SK-N-SH (cell line): ENCODE results near the gene IFNA5. TPM values are rescaled to one million over a fixed set of nuclear protein-coding genes. Genes with fewer than 3 reads are reported as not detected.

Experiments
- CTCF ChIA-PET: fragments of 300-600, 350-600 bp; formaldehyde crosslinking; extraction: SDS; loops from one replicate; lab custom pipeline; 2021; lab: Yijun Ruan, JAX
- POLR2A ChIA-PET: fragments of 350-600 bp; sonication (Branson Sonifier 250); formaldehyde crosslinking; extraction: SDS; loops from one replicate; lab custom pipeline; 2020; ENCODE audit warnings: antibody characterized with exemption, inconsistent platforms; lab: Yijun Ruan, JAX
- DNase-seq: peaks from one replicate; pipeline ENCODE4 v3.0.0; 2012
- H2AFZ ChIP-seq: fragments of 200-600 bp; sonication (generic); 2 replicates; pipeline ENCODE4 v1.8.1; 2016; ENCODE audit warnings: antibody characterized with exemption, mild to moderate bottlenecking, low read depth
- H3F3A ChIP-seq: fragments of 200-600 bp; sonication (generic); replicated peaks from 2 replicates; pipeline ENCODE3; 2016; ENCODE audit warnings: antibody characterized with exemption, mild to moderate bottlenecking; ENCODE audit not compliant: insufficient read depth
- H3K27ac ChIP-seq, 2 experiments: fragments of 200-500 bp in 1 of 2; fragments of 200-600 bp in 1 of 2; sonication (Bioruptor generic) in 1 of 2; sonication (generic), shearing (Covaris generic) in 1 of 2; 2 replicates each; pipeline versions ENCODE4 v1.5.1 to v1.6.1; 2014 to 2016; ENCODE audit warnings: low read depth in 2 of 2, inconsistent platforms in 1 of 2, low read length in 1 of 2, mild to moderate bottlenecking in 1 of 2, mixed read lengths in 1 of 2
- H3K27me3 ChIP-seq: fragments of 200-600 bp; sonication (generic), shearing (Covaris generic); 2 replicates; pipeline ENCODE4 v1.6.1; 2016; ENCODE audit warnings: mixed run types; ENCODE audit not compliant: insufficient read depth
- H3K36me3 ChIP-seq, 2 experiments: fragments of 200-500 bp in 1 of 2; fragments of 200-600 bp in 1 of 2; sonication (Bioruptor generic) in 1 of 2; sonication (generic) in 1 of 2; replicated peaks in 1 of 2; 2 replicates each; pipeline versions ENCODE3 to v1.5.1; 2014 to 2016; ENCODE audit warnings: low read length in 1 of 2, mild to moderate bottlenecking in 1 of 2; ENCODE audit not compliant: insufficient read depth in 2 of 2, control insufficient read depth in 1 of 2
- H3K4me1 ChIP-seq, 2 experiments: fragments of 200-500 bp in 1 of 2; fragments of 200-600 bp in 1 of 2; sonication (Bioruptor generic) in 1 of 2; sonication (generic), shearing (Covaris generic) in 1 of 2; 2 replicates each; pipeline versions ENCODE4 v1.5.1 to v1.6.1; 2014 to 2016; ENCODE audit warnings: low read depth in 1 of 2, low read length in 1 of 2, mixed run types in 1 of 2; ENCODE audit not compliant: insufficient read depth in 2 of 2, control insufficient read depth in 1 of 2
- H3K4me2 ChIP-seq: fragments of 200-600 bp; sonication (generic), shearing (Covaris generic); 2 replicates; pipeline ENCODE4 v1.6.1; 2017; ENCODE audit warnings: mixed run types
- H3K4me3 ChIP-seq, 2 experiments: fragments of 200-500 bp in 1 of 2; fragments of 200-600 bp in 1 of 2; sonication (Bioruptor generic) in 1 of 2; sonication (generic), shearing (Covaris generic) in 1 of 2; 2 replicates each; pipeline versions ENCODE4 v1.5.1 to v1.8.1; 2014 to 2016; ENCODE audit warnings: low read depth in 2 of 2, inconsistent platforms in 1 of 2, low read length in 1 of 2, mild to moderate bottlenecking in 1 of 2, mixed read lengths in 1 of 2, moderate library complexity in 1 of 2
- H3K79me2 ChIP-seq: fragments of 200-600 bp; sonication (generic); 2 replicates; pipeline ENCODE4 v1.8.1; 2017; ENCODE audit warnings: mild to moderate bottlenecking; ENCODE audit not compliant: insufficient read depth
- H3K9ac ChIP-seq: fragments of 200-600 bp; sonication (generic); 2 replicates; pipeline ENCODE4 v1.6.1; 2017; ENCODE audit warnings: mixed run types
- H3K9me2 ChIP-seq: fragments of 200-600 bp; sonication (generic); 2 replicates; pipeline ENCODE4 v1.6.1; 2017; ENCODE audit warnings: mixed run types
- H3K9me3 ChIP-seq: fragments of 200-600 bp; sonication (generic); 2 replicates; pipeline ENCODE4 v1.6.1; 2017; ENCODE audit warnings: mixed run types, mild to moderate bottlenecking, moderate library complexity
- H4K20me1 ChIP-seq: fragments of 200-600 bp; sonication (generic); 2 replicates; pipeline ENCODE4 v1.6.1; 2017; ENCODE audit warnings: mild to moderate bottlenecking, mixed run types; ENCODE audit not compliant: insufficient read depth
- CTCF ChIP-seq: fragments of 200-600 bp; sonication (generic); IDR thresholded peaks from 2 replicates; pipeline ENCODE4 v1.6.1; 2017; ENCODE audit warnings: antibody characterized with exemption, mild to moderate bottlenecking, moderate library complexity
- ELF1 ChIP-seq: IDR thresholded peaks from 2 replicates; pipeline ENCODE4 v1.4.0; 2012
- EP300 ChIP-seq, 2 experiments: IDR thresholded peaks; 2 replicates each; pipeline versions ENCODE4 v1.4.0 to v1.6.1; 2012; ENCODE audit warnings: borderline replicate concordance in 1 of 2, low read depth in 1 of 2, low read length in 1 of 2
- FOSL2 ChIP-seq: IDR thresholded peaks from 2 replicates; pipeline ENCODE4 v1.4.0; 2012; ENCODE audit warnings: low read depth, mild to moderate bottlenecking, moderate library complexity, borderline replicate concordance
- FOXJ3 ChIP-seq: sonication (generic); formaldehyde crosslinking; IDR thresholded peaks from 2 replicates; pipeline ENCODE4 v1.5.1; 2020; ENCODE audit warnings: mild to moderate bottlenecking, missing genetic modification reagents
- FOXM1 ChIP-seq: IDR thresholded peaks from 2 replicates; pipeline ENCODE4 v1.4.0; 2012; ENCODE audit warnings: low read depth, mild to moderate bottlenecking
- GABPA ChIP-seq: IDR thresholded peaks from 2 replicates; pipeline ENCODE4 v1.4.0; 2012; ENCODE audit warnings: low read depth, mild to moderate bottlenecking
- IRF3 ChIP-seq: fragments of 150-350 bp; IDR thresholded peaks from 2 replicates; pipeline ENCODE4 v1.6.1; 2016; ENCODE audit warnings: mild to moderate bottlenecking, low read depth, low read length
- MEF2A ChIP-seq: IDR thresholded peaks from 2 replicates; pipeline ENCODE4 v1.4.0; 2012; ENCODE audit warnings: low read depth, borderline replicate concordance
- PBX3 ChIP-seq: IDR thresholded peaks from 2 replicates; pipeline ENCODE4; 2012
- POLR2AphosphoS5 ChIP-seq: IDR thresholded peaks from 2 replicates; pipeline ENCODE4 v1.6.1; 2012; ENCODE audit warnings: low read depth, low read length
- RCOR1 ChIP-seq: fragments of 150-350 bp; IDR thresholded peaks from 2 replicates; pipeline ENCODE4 v1.6.1; 2017; ENCODE audit warnings: antibody characterized with exemption, low read length
- REST ChIP-seq: IDR thresholded peaks from 2 replicates; pipeline ENCODE4 v1.6.1; 2012; ENCODE audit warnings: mild to moderate bottlenecking, low read depth, low read length, moderate library complexity
- RXRA ChIP-seq: IDR thresholded peaks from 2 replicates; pipeline ENCODE4 v1.4.0; 2012; ENCODE audit warnings: low read depth, mild to moderate bottlenecking, borderline replicate concordance
- SIN3A ChIP-seq: IDR thresholded peaks from 2 replicates; pipeline ENCODE4 v1.6.1; 2012; ENCODE audit warnings: low read depth, mild to moderate bottlenecking, low read length, moderate library complexity, borderline replicate concordance
- TAF1 ChIP-seq: IDR thresholded peaks from 2 replicates; pipeline ENCODE4 v1.6.1; 2012; ENCODE audit warnings: low read depth, mild to moderate bottlenecking, low read length, moderate library complexity, borderline replicate concordance
- TCF12 ChIP-seq: IDR thresholded peaks from 2 replicates; pipeline ENCODE4 v1.4.0; 2012
- YY1 ChIP-seq: IDR thresholded peaks from 2 replicates; pipeline ENCODE4 v1.4.0; 2012; ENCODE audit warnings: low read depth, mild to moderate bottlenecking
- ZBTB33 ChIP-seq: IDR thresholded peaks from 2 replicates; pipeline ENCODE4 v1.4.0; 2012; ENCODE audit warnings: low read depth, borderline replicate concordance
- WGBS: methylation state at CpG from one replicate; pipeline ENCODE4 v1.1.6; 2017; ENCODE audit warnings: low lambda C conversion rate; 5-methylcytosine and 5-hydroxymethylcytosine counted together
- polyA plus RNA-seq, 3 experiments: library from polyadenylated mRNA; depleted of rRNA; stranded (reverse); fragments of >200 nt; gene quantifications; 2 replicates each; pipeline ENCODE4 v1.2.3, GENCODE V29; 2012

Gene IFNA5
- polyA plus RNA-seq, 1 of the 3 experiments (the other 2 are of a cell fraction), result not detected

GRCh38 chr9:21286099-21286498, 19.0 kb downstream of the IFNA5 start:
- Histone ChIP-seq H3K9ac (no peak overlapping the region), H3K9me2 (no peaks in the 10 kb centered on the region), H3K79me2 (no peaks in the 10 kb centered on the region), H2AFZ (no peak overlapping the region), H3K27me3 (no peaks in the 10 kb centered on the region), H3K4me2 (no peak overlapping the region), H3F3A (no peaks in the 10 kb centered on the region), H3K27ac (no peak overlapping the region), H3K4me3 (no peak overlapping the region), H3K36me3 (no peaks in the 10 kb centered on the region), H4K20me1 (no peaks in the 10 kb centered on the region)
- POLR2A ChIA-PET, result no interaction called here
- DNase-seq, result no peak
- 17% methylated on average over 5 of the region's 5 CpGs for WGBS
- CTCF ChIA-PET, result interaction anchor here (1.0 kb wide), 1 partner anchor 723 kb away, joined by 3 read pairs; the partner anchor contains the start of gene CDKN2B
- TF ChIP-seq POLR2AphosphoS5 (no peak), RXRA (no peak), ELF1 (no peak)
- TF ChIP-seq, all 33 proteins: peak for 0
- Histone ChIP-seq H3K9me3 (no peaks in the 10 kb centered on the region), H3K4me1 (no peaks in the 10 kb centered on the region)

GRCh38 chr9:21281275-21281674, 23.8 kb downstream of the IFNA5 start:
- ChIA-PET CTCF (interaction anchor here (1.5 kb wide), 1 partner anchor 115 kb away, joined by 5 read pairs; no protein-coding TSS in a partner anchor), POLR2A (no interaction called here)
- Histone ChIP-seq H3K9me2 (no peaks in the 10 kb centered on the region), H3K4me3 (no peak overlapping the region), H3F3A (no peaks in the 10 kb centered on the region), H3K9me3 (no peaks in the 10 kb centered on the region), H3K27ac (no peak overlapping the region), H3K4me1 (no peaks in the 10 kb centered on the region), H3K4me2 (no peak overlapping the region), H3K36me3 (no peaks in the 10 kb centered on the region), H3K79me2 (no peaks in the 10 kb centered on the region), H4K20me1 (no peaks in the 10 kb centered on the region), H3K9ac (no peak overlapping the region), H3K27me3 (no peaks in the 10 kb centered on the region), H2AFZ (no peak overlapping the region)
- TF ChIP-seq CTCF (no peak), PBX3 (no peak), SIN3A (no peak), RCOR1 (no peak), YY1 (no peak), MEF2A (no peak), REST (no peak), FOSL2 (no peak), FOXJ3 (CRISPR knock-in tag) (no peak), TCF12 (no peak), FOXM1 (no peak), IRF3 (no peak), EP300 (IDR thresholded peaks at IDR 0.05; ENCODE audit: borderline replicate concordance in 1 of 2, low read depth in 1 of 2, low read length in 1 of 2) (no peak), POLR2AphosphoS5 (no peak), RXRA (no peak), TAF1 (no peak), ZBTB33 (no peak), ELF1 (no peak), GABPA (no peak)
- DNase-seq, result no peak
- WGBS, result 17% methylated on average over 2 of the region's 2 CpGs
